Endodermal cell (in vitro differentiated cells): ENCODE data around the gene FGF14. TPM values are rescaled to one million over a fixed set of nuclear protein-coding genes. Genes with fewer than 3 reads are reported as not detected.

Experiments
- DNase-seq: peaks from one replicate; pipeline ENCODE4 v3.0.0-alpha.2; 2017
- H3K27ac ChIP-seq: 2 replicates; pipeline ENCODE4 v1.5.1; 2013; ENCODE audit warnings: mild to moderate bottlenecking, low read depth, low read length, moderate library complexity
- H3K27me3 ChIP-seq: 2 replicates; pipeline ENCODE4 v1.6.1; 2013; ENCODE audit warnings: mild to moderate bottlenecking, low read length, moderate library complexity; ENCODE audit not compliant: insufficient read depth, control insufficient read depth, poor library complexity, severe bottlenecking
- H3K36me3 ChIP-seq: 2 replicates; pipeline ENCODE4 v1.7.0; 2013; ENCODE audit warnings: mild to moderate bottlenecking, low read length, moderate library complexity; ENCODE audit not compliant: control insufficient read depth, insufficient read depth
- H3K4me1 ChIP-seq: one replicate; pipeline ENCODE4 v1.7.0; 2013; ENCODE audit warnings: low read length; ENCODE audit not compliant: control insufficient read depth, insufficient read depth
- H3K4me3 ChIP-seq: 2 replicates; pipeline ENCODE4 v1.5.1; 2013; ENCODE audit warnings: mild to moderate bottlenecking, low read length, moderate library complexity
- H3K9ac ChIP-seq: 2 replicates; pipeline ENCODE4 v1.6.1; 2013; ENCODE audit warnings: mild to moderate bottlenecking, low read length, moderate library complexity; ENCODE audit not compliant: poor library complexity, severe bottlenecking; ENCODE audit errors: extremely low read depth
- H3K9me3 ChIP-seq: 2 replicates; pipeline ENCODE4 v1.6.1; 2013; ENCODE audit warnings: mild to moderate bottlenecking, low read length, moderate library complexity; ENCODE audit not compliant: control insufficient read depth
- H3K27ac Mint-ChIP-seq: 2 replicates; pipeline ENCODE4 v1.8.0; 2020; ENCODE audit warnings: mixed read lengths
- H3K27me3 Mint-ChIP-seq: 2 replicates; pipeline ENCODE4 v1.8.0; 2021; ENCODE audit warnings: mild to moderate bottlenecking, mixed read lengths; ENCODE audit not compliant: insufficient read depth
- H3K36me3 Mint-ChIP-seq: 2 replicates; pipeline ENCODE4 v1.8.0; 2020; ENCODE audit warnings: low read depth, mixed read lengths
- H3K4me1 Mint-ChIP-seq: 2 replicates; pipeline ENCODE4 v1.8.0; 2020; ENCODE audit warnings: mixed read lengths
- H3K4me3 Mint-ChIP-seq: 2 replicates; pipeline ENCODE4 v1.8.0; 2020; ENCODE audit warnings: mild to moderate bottlenecking, moderate library complexity, mixed read lengths
- H3K9me3 Mint-ChIP-seq: 2 replicates; pipeline ENCODE4 v1.8.0; 2020; ENCODE audit warnings: mild to moderate bottlenecking, mixed read lengths
- CTCF ChIP-seq: fragments of 200-600 bp; sonication (generic); conservative IDR thresholded peaks from 2 replicates; pipeline ENCODE4 v1.5.0; 2021; ENCODE audit warnings: antibody characterized with exemption, mild to moderate bottlenecking
- WGBS, 2 experiments: methylation state at CpG; one replicate each; pipeline versions ENCODE4 v1.1.5 to v1.1.7; 2013; ENCODE audit warnings: missing lambda C conversion rate in 2 of 2, mixed read lengths in 1 of 2; ENCODE audit not compliant: insufficient coverage in 1 of 2, insufficient read length in 1 of 2; 5-methylcytosine and 5-hydroxymethylcytosine counted together
- total RNA-seq, 2 donors: library from RNA; stranded (reverse); fragmentation: NEBNext Ultra II Directional in 1 of 2; extraction: Animal tissue kit (Norgen Biotek cat#: 25700) in 1 of 2; gene quantifications; 2 replicates in 1 of 2; 3 replicates in 1 of 2; pipeline ENCODE4 v1.2.1, GENCODE V29; 2021

FGF14 gene
- total RNA-seq, 2 donors from 2014 or later, result 0.15 to 0.26 TPM

- no peak overlapping the region for H3K27ac ChIP-seq
- no peak for TF ChIP-seq CTCF
- peaks cover 7% of the 10 kb centered on the region for H3K4me1 Mint-ChIP-seq
- H3K27me3 ChIP-seq, result no peaks in the 10 kb centered on the region
- no peak overlapping the region for H3K4me3 Mint-ChIP-seq
- WGBS, 2 experiments, result 80 to 88% methylated on average over 2 of the region's 2 CpGs
- no peaks in the 10 kb centered on the region for H3K9me3 ChIP-seq
- peaks cover 2% of the 10 kb centered on the region for H3K27me3 Mint-ChIP-seq
- no peaks in the 10 kb centered on the region for H3K4me1 ChIP-seq
- no peak overlapping the region for H3K27ac Mint-ChIP-seq
- H3K9ac ChIP-seq, result no peak overlapping the region
- H3K36me3 ChIP-seq, result no peaks in the 10 kb centered on the region
- no peaks in the 10 kb centered on the region for H3K36me3 Mint-ChIP-seq
- no peak for DNase-seq
- no peaks in the 10 kb centered on the region for H3K9me3 Mint-ChIP-seq
- H3K4me3 ChIP-seq, result no peak overlapping the region
These were observed 471.5 kb downstream of the FGF14 start for GRCh38 chr13:101930331-101930730.

GRCh38 chr13:101925731-101926130 is 476.1 kb downstream of the FGF14 start:
- H3K36me3 Mint-ChIP-seq, result no peaks in the 10 kb centered on the region

GRCh38 chr13:101919541-101920181 is 482.2 kb downstream of the FGF14 start:
- Mint-ChIP-seq H3K36me3 (no peaks in the 10 kb centered on the region), H3K27me3 (peaks cover 72% of the 10 kb centered on the region), H3K4me3 (peak overlapping the region; percentile 16), H3K9me3 (no peaks in the 10 kb centered on the region), H3K4me1 (peaks cover 3% of the 10 kb centered on the region), H3K27ac (no peak overlapping the region)
- Histone ChIP-seq H3K27ac (no peak overlapping the region), H3K9me3 (no peaks in the 10 kb centered on the region), H3K9ac (no peak overlapping the region), H3K4me1 (no peaks in the 10 kb centered on the region), H3K4me3 (peak overlapping the region; percentile 64), H3K27me3 (peaks cover 74% of the 10 kb centered on the region), H3K36me3 (no peaks in the 10 kb centered on the region)
- DNase-seq, result peak; percentile 92
- WGBS, 2 experiments, result 3% methylated on average over 13 to 24 of the region's 24 CpGs
- peak; percentile 32 for TF ChIP-seq CTCF

More at GRCh38 chr13:101925731-101926130, 476.1 kb downstream of the FGF14 start:
- peaks cover 18% of the 10 kb centered on the region for H3K27me3 Mint-ChIP-seq
- H3K4me3 Mint-ChIP-seq, result no peak overlapping the region
- no peaks in the 10 kb centered on the region for H3K4me1 ChIP-seq
- no peaks in the 10 kb centered on the region for H3K36me3 ChIP-seq
- H3K27ac ChIP-seq, result no peak overlapping the region
- no peak overlapping the region for H3K27ac Mint-ChIP-seq
- H3K27me3 ChIP-seq, result peaks cover 14% of the 10 kb centered on the region
- H3K9me3 ChIP-seq, result no peaks in the 10 kb centered on the region
- H3K4me3 ChIP-seq, result no peak overlapping the region
- H3K9ac ChIP-seq, result no peak overlapping the region
- 75% methylated on average over 2 of the region's 2 CpGs; no CpG with 5 or more reads in 1 of the 2 experiments for WGBS, 2 experiments
- DNase-seq, result no peak
- peaks cover 9% of the 10 kb centered on the region for H3K4me1 Mint-ChIP-seq
- TF ChIP-seq CTCF, result no peak
- no peaks in the 10 kb centered on the region for H3K9me3 Mint-ChIP-seq
